Measurements from ENCODE around the gene CLTCL1. TPM values are rescaled to one million over a fixed set of nuclear protein-coding genes. Genes with fewer than 3 reads are reported as not detected.

Gene CLTCL1
- total and polyA plus RNA-seq, 2 experiments from 2014 or later: 6.6 to 15.1 TPM

- Histone ChIP-seq H2AFZ (no peak overlapping the region), H3K27me3 (ENCODE audit: insufficient read depth) (no peaks in the 10 kb centered on the region), H3K4me1 (ENCODE audit: insufficient read depth) (no peaks in the 10 kb centered on the region), H3F3A (replicated peaks; ENCODE audit: low read depth) (no peaks in the 10 kb centered on the region), H3K4me3 (no peak overlapping the region), H3K9me2 (ENCODE audit: insufficient read depth) (no peaks in the 10 kb centered on the region), H3K36me3 (ENCODE audit: insufficient read depth) (0 out of 2 replicates have a peak, but pooled peaks cover 7% of the 10 kb centered on the region), H3K27ac (ENCODE audit: low read depth) (no peak overlapping the region), H4K20me1 (replicated peaks; ENCODE audit: insufficient read depth) (no peaks in the 10 kb centered on the region), H3K79me2 (replicated peaks; ENCODE audit: insufficient read depth) (no peaks in the 10 kb centered on the region), H3K4me2 (no peak overlapping the region)
- TF ChIP-seq, protein P1, sequence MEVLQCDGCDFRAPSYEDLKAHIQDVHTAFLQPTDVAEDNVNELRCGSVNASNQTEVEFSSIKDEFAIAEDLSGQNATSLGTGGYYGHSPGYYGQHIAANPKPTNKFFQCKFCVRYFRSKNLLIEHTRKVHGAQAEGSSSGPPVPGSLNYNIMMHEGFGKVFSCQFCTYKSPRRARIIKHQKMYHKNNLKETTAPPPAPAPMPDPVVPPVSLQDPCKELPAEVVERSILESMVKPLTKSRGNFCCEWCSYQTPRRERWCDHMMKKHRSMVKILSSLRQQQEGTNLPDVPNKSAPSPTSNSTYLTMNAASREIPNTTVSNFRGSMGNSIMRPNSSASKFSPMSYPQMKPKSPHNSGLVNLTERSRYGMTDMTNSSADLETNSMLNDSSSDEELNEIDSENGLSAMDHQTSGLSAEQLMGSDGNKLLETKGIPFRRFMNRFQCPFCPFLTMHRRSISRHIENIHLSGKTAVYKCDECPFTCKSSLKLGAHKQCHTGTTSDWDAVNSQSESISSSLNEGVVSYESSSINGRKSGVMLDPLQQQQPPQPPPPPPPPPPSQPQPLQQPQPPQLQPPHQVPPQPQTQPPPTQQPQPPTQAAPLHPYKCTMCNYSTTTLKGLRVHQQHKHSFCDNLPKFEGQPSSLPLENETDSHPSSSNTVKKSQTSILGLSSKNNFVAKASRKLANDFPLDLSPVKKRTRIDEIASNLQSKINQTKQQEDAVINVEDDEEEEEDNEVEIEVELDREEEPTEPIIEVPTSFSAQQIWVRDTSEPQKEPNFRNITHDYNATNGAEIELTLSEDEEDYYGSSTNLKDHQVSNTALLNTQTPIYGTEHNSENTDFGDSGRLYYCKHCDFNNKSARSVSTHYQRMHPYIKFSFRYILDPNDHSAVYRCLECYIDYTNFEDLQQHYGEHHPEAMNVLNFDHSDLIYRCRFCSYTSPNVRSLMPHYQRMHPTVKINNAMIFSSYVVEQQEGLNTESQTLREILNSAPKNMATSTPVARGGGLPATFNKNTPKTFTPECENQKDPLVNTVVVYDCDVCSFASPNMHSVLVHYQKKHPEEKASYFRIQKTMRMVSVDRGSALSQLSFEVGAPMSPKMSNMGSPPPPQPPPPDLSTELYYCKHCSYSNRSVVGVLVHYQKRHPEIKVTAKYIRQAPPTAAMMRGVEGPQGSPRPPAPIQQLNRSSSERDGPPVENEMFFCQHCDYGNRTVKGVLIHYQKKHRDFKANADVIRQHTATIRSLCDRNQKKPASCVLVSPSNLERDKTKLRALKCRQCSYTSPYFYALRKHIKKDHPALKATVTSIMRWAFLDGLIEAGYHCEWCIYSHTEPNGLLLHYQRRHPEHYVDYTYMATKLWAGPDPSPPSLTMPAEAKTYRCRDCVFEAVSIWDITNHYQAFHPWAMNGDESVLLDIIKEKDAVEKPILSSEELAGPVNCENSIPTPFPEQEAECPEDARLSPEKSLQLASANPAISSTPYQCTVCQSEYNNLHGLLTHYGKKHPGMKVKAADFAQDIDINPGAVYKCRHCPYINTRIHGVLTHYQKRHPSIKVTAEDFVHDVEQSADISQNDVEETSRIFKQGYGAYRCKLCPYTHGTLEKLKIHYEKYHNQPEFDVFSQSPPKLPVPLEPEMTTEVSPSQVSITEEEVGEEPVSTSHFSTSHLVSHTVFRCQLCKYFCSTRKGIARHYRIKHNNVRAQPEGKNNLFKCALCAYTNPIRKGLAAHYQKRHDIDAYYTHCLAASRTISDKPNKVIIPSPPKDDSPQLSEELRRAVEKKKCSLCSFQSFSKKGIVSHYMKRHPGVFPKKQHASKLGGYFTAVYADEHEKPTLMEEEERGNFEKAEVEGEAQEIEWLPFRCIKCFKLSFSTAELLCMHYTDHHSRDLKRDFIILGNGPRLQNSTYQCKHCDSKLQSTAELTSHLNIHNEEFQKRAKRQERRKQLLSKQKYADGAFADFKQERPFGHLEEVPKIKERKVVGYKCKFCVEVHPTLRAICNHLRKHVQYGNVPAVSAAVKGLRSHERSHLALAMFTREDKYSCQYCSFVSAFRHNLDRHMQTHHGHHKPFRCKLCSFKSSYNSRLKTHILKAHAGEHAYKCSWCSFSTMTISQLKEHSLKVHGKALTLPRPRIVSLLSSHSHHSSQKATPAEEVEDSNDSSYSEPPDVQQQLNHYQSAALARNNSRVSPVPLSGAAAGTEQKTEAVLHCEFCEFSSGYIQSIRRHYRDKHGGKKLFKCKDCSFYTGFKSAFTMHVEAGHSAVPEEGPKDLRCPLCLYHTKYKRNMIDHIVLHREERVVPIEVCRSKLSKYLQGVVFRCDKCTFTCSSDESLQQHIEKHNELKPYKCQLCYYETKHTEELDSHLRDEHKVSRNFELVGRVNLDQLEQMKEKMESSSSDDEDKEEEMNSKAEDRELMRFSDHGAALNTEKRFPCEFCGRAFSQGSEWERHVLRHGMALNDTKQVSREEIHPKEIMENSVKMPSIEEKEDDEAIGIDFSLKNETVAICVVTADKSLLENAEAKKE (CRISPR knock-in tag; IDR thresholded peaks at IDR 0.05): no peak
- TF ChIP-seq NANOG (IDR thresholded peaks at IDR 0.05; ENCODE audit: borderline replicate concordance) (no peak), ZNF331 (CRISPR knock-in tag; IDR thresholded peaks at IDR 0.05; ENCODE audit: low read depth) (no peak), REST (IDR thresholded peaks at IDR 0.05; ENCODE audit: unreplicated experiment) (no peak), ZNF114 (CRISPR knock-in tag; IDR thresholded peaks at IDR 0.05) (no peak), CREB1 (CRISPR knock-in tag; IDR thresholded peaks at IDR 0.05; ENCODE audit: low read depth) (no peak), EZH2phosphoT487 (IDR thresholded peaks at IDR 0.05; ENCODE audit: unreplicated experiment) (no peak), POLR2AphosphoS5 (IDR thresholded peaks at IDR 0.05; ENCODE audit: low read depth) (no peak), EZH2 (IDR thresholded peaks at IDR 0.05; ENCODE audit: low read depth, unreplicated experiment) (no peak), STAT1 (IDR thresholded peaks at IDR 0.05; ENCODE audit: unreplicated experiment) (no peak), JUNB (IDR thresholded peaks at IDR 0.05; ENCODE audit: unreplicated experiment) (no peak)
- TF ChIP-seq, protein P2, sequence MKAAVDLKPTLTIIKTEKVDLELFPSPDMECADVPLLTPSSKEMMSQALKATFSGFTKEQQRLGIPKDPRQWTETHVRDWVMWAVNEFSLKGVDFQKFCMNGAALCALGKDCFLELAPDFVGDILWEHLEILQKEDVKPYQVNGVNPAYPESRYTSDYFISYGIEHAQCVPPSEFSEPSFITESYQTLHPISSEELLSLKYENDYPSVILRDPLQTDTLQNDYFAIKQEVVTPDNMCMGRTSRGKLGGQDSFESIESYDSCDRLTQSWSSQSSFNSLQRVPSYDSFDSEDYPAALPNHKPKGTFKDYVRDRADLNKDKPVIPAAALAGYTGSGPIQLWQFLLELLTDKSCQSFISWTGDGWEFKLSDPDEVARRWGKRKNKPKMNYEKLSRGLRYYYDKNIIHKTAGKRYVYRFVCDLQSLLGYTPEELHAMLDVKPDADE (IDR thresholded peaks at IDR 0.05): no peak
- TF ChIP-seq, protein P3, sequence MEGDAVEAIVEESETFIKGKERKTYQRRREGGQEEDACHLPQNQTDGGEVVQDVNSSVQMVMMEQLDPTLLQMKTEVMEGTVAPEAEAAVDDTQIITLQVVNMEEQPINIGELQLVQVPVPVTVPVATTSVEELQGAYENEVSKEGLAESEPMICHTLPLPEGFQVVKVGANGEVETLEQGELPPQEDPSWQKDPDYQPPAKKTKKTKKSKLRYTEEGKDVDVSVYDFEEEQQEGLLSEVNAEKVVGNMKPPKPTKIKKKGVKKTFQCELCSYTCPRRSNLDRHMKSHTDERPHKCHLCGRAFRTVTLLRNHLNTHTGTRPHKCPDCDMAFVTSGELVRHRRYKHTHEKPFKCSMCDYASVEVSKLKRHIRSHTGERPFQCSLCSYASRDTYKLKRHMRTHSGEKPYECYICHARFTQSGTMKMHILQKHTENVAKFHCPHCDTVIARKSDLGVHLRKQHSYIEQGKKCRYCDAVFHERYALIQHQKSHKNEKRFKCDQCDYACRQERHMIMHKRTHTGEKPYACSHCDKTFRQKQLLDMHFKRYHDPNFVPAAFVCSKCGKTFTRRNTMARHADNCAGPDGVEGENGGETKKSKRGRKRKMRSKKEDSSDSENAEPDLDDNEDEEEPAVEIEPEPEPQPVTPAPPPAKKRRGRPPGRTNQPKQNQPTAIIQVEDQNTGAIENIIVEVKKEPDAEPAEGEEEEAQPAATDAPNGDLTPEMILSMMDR (conservative IDR thresholded peaks at IDR 0.05; ENCODE audit: low read depth in 2 of 2): no peak
- Mint-ChIP-seq H3K4me3 (no peak overlapping the region; the same call in 2 of the 3 replicates), H3K4me1 (peaks cover 10% of the 10 kb centered on the region), H3K27me3 (ENCODE audit: insufficient read depth, low read depth, poor library complexity) (peaks cover 11% of the 10 kb centered on the region), H3K36me3 (ENCODE audit: low read depth) (peaks cover 38% of the 10 kb centered on the region), H3K27ac (peak overlapping the region; percentile 61), H3K9me3 (peaks cover 5% of the 10 kb centered on the region; the same call in 1 of the 3 replicates)
- DNase-seq (ENCODE audit: low spot score): no peak
- ATAC-seq: no peak
Observed at GRCh38 chr22:19197997-19198865, 93.3 kb downstream of the CLTCL1 start.

Data from GM23338 (cell line).